GM18499 (cell line): ENCODE results near the gene ADGRA3.
"Not testable (repeated sequence)": the region's sequence is repeated elsewhere in the genome, so short reads cannot be mapped to it uniquely, and the experiment has no call there.

ENCODE experiments used
- ATAC-seq: cut with Tn5 transposase; IDR thresholded peaks from one replicate; pipeline ENCODE4 v1.9.1; 2021; ENCODE audit warnings: moderate number of reproducible peaks; ENCODE audit not compliant: insufficient read depth, unreplicated experiment

Gene ADGRA3

GRCh38 chr4:22385611-22386011, 130.3 kb downstream of the ADGRA3 start:
- ATAC-seq, result no peak

DNA sequence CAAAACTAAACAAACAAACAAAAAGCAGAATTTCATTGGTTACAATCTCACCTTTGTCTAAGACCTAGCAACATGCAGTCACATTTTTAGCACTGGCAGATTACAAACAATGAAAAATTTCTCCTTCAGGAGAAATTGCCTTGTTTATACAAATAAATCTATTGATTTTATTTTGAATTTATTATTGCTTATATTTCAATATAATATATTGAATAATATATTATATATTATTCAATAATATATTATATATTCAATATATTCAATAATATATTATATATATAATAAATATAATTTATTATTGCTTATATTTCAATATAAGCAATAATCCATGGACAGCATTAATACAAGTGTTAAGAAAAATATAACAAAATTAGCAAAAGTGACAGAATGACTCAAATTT, 131.7 kb downstream of the ADGRA3 start:
- no peak for ATAC-seq

DNA sequence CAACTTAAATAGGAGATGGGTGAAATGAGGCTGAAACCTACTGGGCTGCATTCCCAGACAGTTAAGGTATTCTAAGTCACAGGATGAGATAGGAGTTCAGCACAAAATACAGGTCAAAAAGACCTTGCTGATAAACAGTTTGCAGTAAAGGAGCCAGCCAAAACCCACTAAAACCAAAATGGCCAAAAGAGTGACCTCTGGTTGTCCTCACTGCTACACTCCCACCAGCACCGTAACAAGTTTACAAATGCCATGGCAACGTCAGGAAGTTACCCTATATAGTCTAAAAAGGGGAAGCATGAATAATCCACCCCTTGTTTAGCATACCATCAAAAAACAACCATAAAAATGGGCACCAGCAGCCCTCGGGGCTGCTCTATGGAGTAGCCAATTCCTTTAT, 133.7 kb downstream of the ADGRA3 start:
- not testable (repeated sequence) for ATAC-seq

GRCh38 chr4:22372986-22373385, 142.9 kb downstream of the ADGRA3 start:
- no peak for ATAC-seq

GRCh38 chr4:22369901-22370562, 145.8 kb downstream of the ADGRA3 start:
- no peak for ATAC-seq

DNA sequence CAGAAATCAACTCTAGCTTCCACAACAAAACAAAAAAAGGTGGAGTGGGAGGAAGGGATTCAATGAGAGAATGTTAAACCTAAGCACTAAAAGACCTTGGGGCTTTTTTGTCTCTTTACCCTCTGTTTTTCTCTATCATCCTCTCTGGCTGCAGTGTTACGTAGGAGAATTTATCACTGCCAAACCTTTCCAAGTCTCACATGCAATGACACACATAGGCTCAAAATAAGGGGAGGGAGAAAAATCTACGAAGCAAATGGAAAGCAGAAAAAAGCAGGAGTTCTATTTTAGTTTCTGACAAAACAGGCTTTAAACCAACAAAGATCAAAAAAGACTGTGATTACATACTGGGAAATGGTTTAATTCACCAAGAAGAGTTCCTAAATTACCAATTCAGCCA, 152.1 kb downstream of the ADGRA3 start:
- no peak for ATAC-seq

GRCh38 chr4:22363036-22363435, 152.8 kb downstream of the ADGRA3 start:
- no peak for ATAC-seq

DNA sequence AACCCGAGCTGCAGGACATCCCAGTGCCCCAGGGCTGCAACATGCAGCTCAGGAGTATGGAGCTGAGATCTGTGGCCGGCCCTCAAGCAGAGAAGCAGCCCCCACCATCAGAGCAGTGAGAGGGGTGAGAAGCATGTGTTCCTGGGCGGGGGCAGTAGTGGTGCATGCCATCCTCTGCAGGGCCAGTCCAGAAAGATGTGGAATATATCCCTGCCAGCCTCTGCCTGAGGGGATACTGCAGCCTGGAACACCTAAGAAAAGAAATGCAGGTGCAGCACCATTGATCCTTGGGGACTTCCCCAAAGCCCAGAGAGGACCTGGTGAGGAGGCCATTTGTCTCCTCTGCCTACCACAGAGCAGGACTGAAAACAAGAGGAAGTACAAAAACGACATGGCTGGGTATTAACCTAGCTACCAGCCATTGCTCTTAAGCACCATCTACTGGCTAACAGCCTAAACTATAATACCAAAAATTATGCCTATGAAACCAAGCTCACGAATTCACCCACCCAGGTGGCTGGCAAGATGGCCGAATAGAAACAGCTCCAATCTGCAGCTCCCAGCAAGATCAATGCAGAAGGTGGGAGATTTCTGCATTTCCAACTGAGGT, 158.8 kb downstream of the ADGRA3 start:
- no peak for ATAC-seq

- no peak for ATAC-seq
Observed at GRCh38 chr4:22348410-22348809, 167.5 kb downstream of the ADGRA3 start.

GRCh38 chr4:22345678-22346077, 170.2 kb downstream of the ADGRA3 start:
- ATAC-seq, result no peak

GRCh38 chr4:22345055-22345454, 170.8 kb downstream of the ADGRA3 start:
- no peak for ATAC-seq

GRCh38 chr4:22343606-22344005, 172.3 kb downstream of the ADGRA3 start:
- no peak for ATAC-seq

GRCh38 chr4:22339491-22339890, 176.4 kb downstream of the ADGRA3 start:
- ATAC-seq, result no peak

DNA sequence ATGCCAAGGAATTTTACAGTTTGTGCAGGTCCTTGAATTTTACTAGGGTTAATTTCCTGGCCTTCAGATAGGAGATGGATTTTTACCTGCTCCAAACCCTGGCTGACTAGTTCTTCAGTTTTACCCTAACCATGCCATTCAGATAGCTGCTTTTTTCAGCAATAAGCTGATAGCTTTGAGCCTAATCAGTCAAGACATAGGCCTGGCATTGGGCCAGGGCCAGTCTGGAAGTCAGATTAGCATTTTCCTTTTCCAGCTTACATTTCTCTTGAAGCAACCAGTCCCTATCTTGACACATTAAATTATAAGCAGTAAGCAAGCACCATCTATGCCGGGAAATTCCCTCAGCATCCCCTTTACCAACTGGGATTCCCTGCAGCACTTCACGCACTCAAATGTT, 177.1 kb downstream of the ADGRA3 start:
- ATAC-seq, result no peak
